OCI-LY3 (cell line): ENCODE measurements around the gene NR1D1.

ENCODE experiments used
- H2AFZ ChIP-seq: fragments of 200-600, 300-600 bp; shearing (Covaris generic); 2 replicates; pipeline ENCODE4 v1.6.0; 2014; ENCODE audit warnings: antibody characterized with exemption, low read depth, low read length
- H3K27ac ChIP-seq: fragments of 200-600, 300-600 bp; sonication (generic); 2 replicates; pipeline ENCODE4 v1.5.1; 2014; ENCODE audit warnings: mild to moderate bottlenecking, low read length, moderate library complexity, mixed read lengths
- H3K27me3 ChIP-seq: fragments of 200-600, 300-600 bp; sonication (generic); 2 replicates; pipeline ENCODE4 v1.6.1; 2014; ENCODE audit warnings: low read depth, low read length, mixed read lengths
- H3K36me3 ChIP-seq: fragments of 200-600, 300-600 bp; sonication (generic); replicated peaks from 2 replicates; pipeline ENCODE3; 2014; ENCODE audit warnings: low read depth, low read length, mixed read lengths
- H3K4me1 ChIP-seq: fragments of 300-600, 200-600 bp; sonication (generic); 2 replicates; pipeline ENCODE4 v1.6.1; 2014; ENCODE audit warnings: low read length, mixed read lengths
- H3K4me2 ChIP-seq: fragments of 200-600, 300-600 bp; sonication (generic); 2 replicates; pipeline ENCODE4 v1.6.1; 2014; ENCODE audit warnings: low read length, mixed read lengths
- H3K4me3 ChIP-seq: fragments of 300-600, 200-600 bp; sonication (generic); 2 replicates; pipeline ENCODE4 v1.5.1; 2014; ENCODE audit warnings: antibody characterized with exemption, mild to moderate bottlenecking, low read length, moderate library complexity
- H3K79me2 ChIP-seq: fragments of 300-600, 200-600 bp; shearing (Covaris generic); 2 replicates; pipeline ENCODE4 v1.6.1; 2014; ENCODE audit warnings: mild to moderate bottlenecking, low read length, mixed read lengths
- H3K9ac ChIP-seq: fragments of 300-600, 200-600 bp; shearing (Covaris generic); 2 replicates; pipeline ENCODE4 v1.6.0; 2014; ENCODE audit warnings: mild to moderate bottlenecking, low read length, moderate library complexity
- H3K9me3 ChIP-seq: fragments of 200-600, 300-600 bp; shearing (Covaris generic); 2 replicates; pipeline ENCODE4 v1.6.1; 2014; ENCODE audit warnings: low read length, mixed read lengths; ENCODE audit not compliant: insufficient read depth
- H4K20me1 ChIP-seq: fragments of 200-600, 300-600 bp; sonication (generic); 2 replicates; pipeline ENCODE4 v1.6.1; 2016; ENCODE audit warnings: low read length, mixed read lengths; ENCODE audit not compliant: insufficient read depth
- EZH2phosphoT487 ChIP-seq: fragments of 200-600 bp; shearing (Covaris generic); IDR thresholded peaks from 2 replicates; pipeline ENCODE4 v1.6.1; 2018; ENCODE audit warnings: antibody characterized with exemption, mixed run types, low read depth
- TF ChIP-seq, protein P1 (sequence below): fragments of 200-600, 300-600 bp; sonication (generic); IDR thresholded peaks from 2 replicates; pipeline ENCODE4 v1.5.1; 2014; ENCODE audit warnings: antibody characterized with exemption, low read length, low read depth

Gene NR1D1

DNA sequence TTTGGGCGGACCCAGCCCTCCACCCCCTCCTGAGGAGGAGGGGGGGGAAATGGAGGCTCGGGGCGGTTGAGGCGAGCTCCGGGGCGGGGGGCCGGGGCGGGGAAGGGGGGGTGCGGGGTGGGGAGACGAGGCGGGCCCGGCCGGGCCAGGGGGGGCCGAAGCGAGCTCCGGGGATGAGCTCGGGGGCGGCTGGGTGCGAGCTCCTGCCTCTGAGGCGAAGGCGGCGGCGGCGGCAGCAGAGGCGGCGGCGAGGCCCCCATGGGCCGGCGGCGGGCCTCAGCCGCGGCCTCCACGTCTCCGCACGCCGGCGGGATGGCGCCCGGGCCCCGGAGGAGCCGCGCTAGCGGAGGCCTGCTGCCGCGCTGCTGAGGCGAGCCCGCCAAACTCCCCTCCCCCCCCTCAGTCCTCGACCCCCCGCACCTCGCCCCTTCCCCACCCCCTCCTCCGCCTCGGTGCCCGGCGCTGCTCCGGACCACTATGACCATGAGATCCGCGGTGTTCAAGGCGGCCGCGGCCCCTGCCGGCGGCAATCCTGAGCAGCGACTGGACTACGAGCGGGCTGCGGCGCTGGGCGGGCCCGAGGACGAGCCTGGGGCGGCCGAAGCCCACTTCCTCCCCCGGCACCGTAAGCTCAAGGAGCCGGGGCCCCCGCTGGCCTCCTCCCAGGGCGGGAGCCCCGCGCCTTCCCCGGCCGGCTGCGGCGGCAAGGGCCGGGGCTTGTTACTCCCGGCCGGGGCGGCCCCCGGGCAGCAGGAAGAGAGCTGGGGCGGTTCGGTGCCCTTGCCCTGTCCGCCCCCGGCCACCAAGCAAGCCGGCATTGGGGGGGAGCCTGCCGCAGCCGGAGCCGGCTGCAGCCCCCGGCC, 22.0 kb upstream of the NR1D1 start:
- Histone ChIP-seq H3K4me3 (peak overlapping the region; percentile 89), H3K4me2 (peak overlapping the region; percentile 97), H4K20me1 (peaks cover 26% of the 10 kb centered on the region), H3K79me2 (peaks cover 64% of the 10 kb centered on the region), H3K27ac (peak overlapping the region; percentile 69), H3K9ac (peak overlapping the region; percentile 90), H2AFZ (no peak overlapping the region), H3K27me3 (no peaks in the 10 kb centered on the region), H3K9me3 (no peaks in the 10 kb centered on the region), H3K4me1 (peaks cover 18% of the 10 kb centered on the region), H3K36me3 (peaks cover 25% of the 10 kb centered on the region)
- TF ChIP-seq, protein P1, sequence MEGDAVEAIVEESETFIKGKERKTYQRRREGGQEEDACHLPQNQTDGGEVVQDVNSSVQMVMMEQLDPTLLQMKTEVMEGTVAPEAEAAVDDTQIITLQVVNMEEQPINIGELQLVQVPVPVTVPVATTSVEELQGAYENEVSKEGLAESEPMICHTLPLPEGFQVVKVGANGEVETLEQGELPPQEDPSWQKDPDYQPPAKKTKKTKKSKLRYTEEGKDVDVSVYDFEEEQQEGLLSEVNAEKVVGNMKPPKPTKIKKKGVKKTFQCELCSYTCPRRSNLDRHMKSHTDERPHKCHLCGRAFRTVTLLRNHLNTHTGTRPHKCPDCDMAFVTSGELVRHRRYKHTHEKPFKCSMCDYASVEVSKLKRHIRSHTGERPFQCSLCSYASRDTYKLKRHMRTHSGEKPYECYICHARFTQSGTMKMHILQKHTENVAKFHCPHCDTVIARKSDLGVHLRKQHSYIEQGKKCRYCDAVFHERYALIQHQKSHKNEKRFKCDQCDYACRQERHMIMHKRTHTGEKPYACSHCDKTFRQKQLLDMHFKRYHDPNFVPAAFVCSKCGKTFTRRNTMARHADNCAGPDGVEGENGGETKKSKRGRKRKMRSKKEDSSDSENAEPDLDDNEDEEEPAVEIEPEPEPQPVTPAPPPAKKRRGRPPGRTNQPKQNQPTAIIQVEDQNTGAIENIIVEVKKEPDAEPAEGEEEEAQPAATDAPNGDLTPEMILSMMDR, result no peak
- TF ChIP-seq EZH2phosphoT487, result no peak

DNA sequence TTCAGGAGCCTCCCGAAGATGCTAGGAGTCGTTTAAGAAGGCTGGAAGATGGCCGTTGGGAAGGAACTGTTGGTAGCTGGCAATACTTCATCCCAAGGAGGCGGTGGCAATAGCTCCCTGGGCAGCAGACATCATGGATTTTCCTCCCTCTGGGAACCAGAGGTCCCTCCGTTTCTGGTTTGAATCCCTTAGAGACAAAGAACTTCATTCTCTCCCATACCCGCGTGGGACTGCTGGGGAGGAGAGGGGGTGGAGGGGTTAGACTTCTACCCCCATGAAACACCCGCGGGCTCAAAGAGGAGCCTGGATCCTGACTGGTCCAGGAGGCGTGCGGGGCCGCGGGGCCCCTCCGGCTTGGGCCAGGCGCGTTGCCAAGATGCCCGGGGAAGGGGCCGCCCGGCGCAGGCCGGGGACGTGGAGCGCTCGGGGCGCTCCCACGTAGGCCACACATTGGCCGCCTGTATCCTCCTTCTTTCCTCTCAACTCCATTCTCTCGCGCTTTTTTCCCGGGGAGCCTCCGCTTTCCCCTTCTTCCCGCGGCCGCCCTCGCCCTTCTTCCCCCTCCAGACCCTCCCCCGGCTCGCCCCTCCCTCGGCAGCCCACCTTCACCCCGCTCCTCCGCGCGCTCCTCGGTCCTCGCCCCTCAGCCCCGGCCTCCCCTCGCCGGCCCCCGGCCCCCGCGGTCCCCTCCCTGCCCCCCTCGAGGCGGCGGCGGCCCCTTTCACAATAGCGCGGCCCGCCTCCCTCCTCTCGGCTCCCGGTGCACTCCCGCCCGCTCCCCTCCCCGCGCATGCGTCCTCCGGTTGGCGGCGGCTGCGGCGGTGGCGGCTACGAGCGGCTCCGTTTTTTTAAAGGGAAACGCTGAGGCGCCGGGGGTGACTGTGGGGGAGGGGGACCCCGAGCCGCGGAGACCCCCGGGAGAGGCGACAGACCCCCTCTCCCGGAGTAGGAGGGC, 21.1 kb upstream of the NR1D1 start, which contains the start of gene MSL1:
Gene MSL1, plus strand, starts transcription at position 791 of the 955 bp plus-strand sequence. CDS start 642 bp downstream, outside the sequence.
- Histone ChIP-seq H3K36me3 (peaks cover 18% of the 10 kb centered on the region), H3K9me3 (no peaks in the 10 kb centered on the region)

GRCh38 chr17:40115101-40115436, 14.7 kb upstream of the NR1D1 start:
- Histone ChIP-seq H3K27ac (no peak overlapping the region), H3K36me3 (no peaks in the 10 kb centered on the region), H3K9me3 (no peaks in the 10 kb centered on the region), H3K4me2 (no peak overlapping the region), H3K27me3 (no peaks in the 10 kb centered on the region), H3K79me2 (no peaks in the 10 kb centered on the region), H4K20me1 (no peaks in the 10 kb centered on the region), H3K4me1 (peaks cover 41% of the 10 kb centered on the region), H3K4me3 (no peak overlapping the region), H3K9ac (no peak overlapping the region), H2AFZ (no peak overlapping the region)
- TF ChIP-seq EZH2phosphoT487, result no peak
- TF ChIP-seq, protein P1, result no peak

More for the DNA sequence above, 21.1 kb upstream of the NR1D1 start, which contains the start of gene MSL1:
- no peaks in the 10 kb centered on the region for H3K27me3 ChIP-seq
- TF ChIP-seq, protein P1, result no peak
- TF ChIP-seq EZH2phosphoT487, result no peak
- H3K4me3 ChIP-seq, result peak within 1 kb of the TSS; percentile 89
- peak within 1 kb of the TSS; percentile 97 for H3K4me2 ChIP-seq
- 0 out of 2 replicates have a peak within 1 kb of the TSS, but pooled peaks have one; percentile 1 for H2AFZ ChIP-seq
- peak within 1 kb of the TSS; percentile 90 for H3K9ac ChIP-seq
- peaks cover 26% of the 10 kb centered on the region for H4K20me1 ChIP-seq
- peaks cover 56% of the 10 kb centered on the region for H3K79me2 ChIP-seq
- peaks cover 18% of the 10 kb centered on the region for H3K4me1 ChIP-seq
- peak within 1 kb of the TSS; percentile 69 for H3K27ac ChIP-seq

DNA sequence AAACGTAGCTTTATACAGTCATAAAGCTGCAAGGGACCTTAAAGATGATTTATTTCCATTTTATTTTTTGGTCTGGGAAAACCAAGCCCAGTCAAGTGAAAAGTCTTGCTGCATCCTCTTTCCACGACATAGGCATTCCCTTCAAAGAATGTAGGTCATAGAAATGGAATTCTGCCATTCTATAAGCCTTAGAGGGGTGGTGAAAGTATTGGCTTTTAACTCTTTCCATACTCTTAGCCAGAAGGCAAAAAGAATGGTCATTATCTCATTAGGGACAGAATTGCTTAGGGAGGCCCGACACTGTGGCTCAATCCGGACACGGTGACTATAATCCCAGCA, 13.5 kb upstream of the NR1D1 start:
- no peaks in the 10 kb centered on the region for H3K79me2 ChIP-seq
- no peaks in the 10 kb centered on the region for H3K9me3 ChIP-seq
- H3K27ac ChIP-seq, result peak overlapping the region; percentile 66
- H4K20me1 ChIP-seq, result no peaks in the 10 kb centered on the region
- no peak overlapping the region; the same call in 1 of the 2 replicates for H2AFZ ChIP-seq
- H3K4me1 ChIP-seq, result peaks cover 43% of the 10 kb centered on the region
- TF ChIP-seq, protein P1, result no peak
- no peak for TF ChIP-seq EZH2phosphoT487
- H3K27me3 ChIP-seq, result no peaks in the 10 kb centered on the region
- H3K4me3 ChIP-seq, result peak overlapping the region; percentile 79
- H3K9ac ChIP-seq, result peak overlapping the region; percentile 76
- H3K36me3 ChIP-seq, result no peaks in the 10 kb centered on the region
- peak overlapping the region; percentile 98 for H3K4me2 ChIP-seq
